ENCODE measurements around the gene CCL22.
"Not testable (repeated sequence)": the region's sequence is repeated elsewhere in the genome, so short reads cannot be mapped to it uniquely, and the experiment has no call there.

The CCL22 gene

DNA sequence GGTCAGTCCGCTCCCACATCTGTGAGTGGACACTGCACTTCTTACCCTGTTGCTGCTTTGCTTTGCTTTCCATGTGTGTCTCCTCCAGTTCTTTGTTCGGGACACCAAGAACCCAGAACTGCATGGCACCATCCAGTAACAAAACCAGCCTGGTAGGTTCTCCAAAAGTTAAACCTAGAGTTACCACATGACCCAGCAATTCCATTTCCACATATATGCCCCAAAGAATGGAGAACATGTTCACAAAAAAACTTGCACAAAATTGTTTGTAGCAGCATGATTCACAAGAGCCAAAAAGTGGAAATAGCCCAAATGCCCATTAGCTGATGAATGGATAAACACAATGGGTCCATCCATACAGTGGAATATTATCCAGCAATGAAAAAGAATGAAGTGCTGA lies 10.3 kb upstream of the CCL22 start:
- DNase-seq = no peak

GRCh38 chr16:57349212-57350031 lies 9.2 kb upstream of the CCL22 start:
- no peak for DNase-seq

GRCh38 chr16:57352636-57353047 lies 5.9 kb upstream of the CCL22 start:
- DNase-seq = no peak

GRCh38 chr16:57354311-57354710 lies 4.3 kb upstream of the CCL22 start:
- DNase-seq = no peak

GRCh38 chr16:57355898-57356414 lies 2.6 kb upstream of the CCL22 start:
- DNase-seq = no peak

DNA sequence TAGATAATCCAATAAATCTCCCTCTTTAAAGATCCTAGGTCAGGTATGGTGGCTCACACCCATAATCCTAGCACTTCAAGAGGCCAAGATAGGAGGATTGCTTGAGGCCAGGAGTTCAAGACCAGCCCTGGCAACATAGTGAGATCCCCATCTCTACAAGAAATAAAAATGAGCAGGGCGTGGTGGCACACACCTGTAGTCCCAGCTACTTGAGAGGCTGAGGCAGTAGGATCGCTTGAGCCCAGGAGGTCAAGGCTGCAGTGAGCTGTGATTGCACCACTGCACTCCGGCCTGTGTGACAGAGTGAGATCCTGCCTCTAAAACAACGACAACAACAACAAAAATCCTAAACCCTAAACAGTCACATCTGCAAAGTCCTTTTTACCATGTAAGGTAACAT lies 2.0 kb upstream of the CCL22 start:
- DNase-seq = no peak

DNA sequence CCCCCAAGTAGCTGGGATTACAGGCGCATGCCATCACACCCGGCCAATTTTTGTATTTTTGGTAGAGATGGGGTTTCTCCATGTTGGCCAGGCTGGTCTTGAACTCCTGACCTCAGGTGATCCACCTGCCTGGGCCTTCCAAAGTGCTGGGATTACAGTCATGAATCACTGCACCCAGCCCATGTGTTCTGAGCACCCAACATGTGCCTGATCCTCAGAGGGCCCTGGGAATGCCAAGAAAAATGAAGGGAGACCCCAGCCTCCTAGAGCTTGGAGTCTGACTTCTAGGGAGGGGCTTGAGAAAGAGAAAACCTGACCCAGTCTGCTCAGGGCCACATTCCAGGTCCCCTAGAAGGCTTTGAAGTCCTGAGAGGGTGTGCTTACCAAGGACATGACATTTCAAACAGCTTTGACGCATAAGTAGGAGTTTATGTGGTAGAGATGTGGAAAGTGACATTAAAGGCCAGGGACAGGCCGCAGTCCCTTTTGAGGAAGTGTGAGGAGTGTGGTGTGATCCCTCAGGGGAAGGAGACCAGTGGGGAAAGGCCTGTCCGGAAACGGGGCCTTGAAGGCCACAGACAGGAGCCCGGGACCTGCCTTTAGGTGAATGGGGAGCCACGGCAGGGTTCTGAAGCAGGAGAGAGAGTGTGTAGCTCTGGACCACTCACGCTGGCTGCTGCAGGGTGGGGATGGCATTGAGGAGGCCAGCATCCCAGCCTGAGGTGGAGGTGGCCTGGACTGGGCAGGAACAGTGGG lies 1.1 kb upstream of the CCL22 start:
- no peak for DNase-seq

DNA sequence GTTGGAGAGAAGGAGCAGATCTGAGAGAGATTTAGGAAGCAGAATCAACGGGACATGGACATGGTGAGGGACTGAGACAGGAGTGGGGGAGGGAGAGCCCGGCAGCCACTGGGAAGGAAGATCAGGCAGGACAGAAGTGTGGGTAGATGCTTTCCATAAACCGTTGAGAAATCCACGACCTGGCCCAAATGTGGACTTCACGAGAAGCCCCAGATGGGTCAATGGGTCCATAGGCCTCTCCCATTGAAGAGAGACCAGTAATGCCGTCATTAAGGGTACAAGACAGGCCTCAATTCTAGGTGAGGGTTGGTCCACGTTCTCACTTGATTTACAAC lies 530 bp upstream of the CCL22 start:
- no peak for DNase-seq

- no peak for DNase-seq
Observed at GRCh38 chr16:57360321-57360935, 1.8 kb downstream of the CCL22 start.

DNA sequence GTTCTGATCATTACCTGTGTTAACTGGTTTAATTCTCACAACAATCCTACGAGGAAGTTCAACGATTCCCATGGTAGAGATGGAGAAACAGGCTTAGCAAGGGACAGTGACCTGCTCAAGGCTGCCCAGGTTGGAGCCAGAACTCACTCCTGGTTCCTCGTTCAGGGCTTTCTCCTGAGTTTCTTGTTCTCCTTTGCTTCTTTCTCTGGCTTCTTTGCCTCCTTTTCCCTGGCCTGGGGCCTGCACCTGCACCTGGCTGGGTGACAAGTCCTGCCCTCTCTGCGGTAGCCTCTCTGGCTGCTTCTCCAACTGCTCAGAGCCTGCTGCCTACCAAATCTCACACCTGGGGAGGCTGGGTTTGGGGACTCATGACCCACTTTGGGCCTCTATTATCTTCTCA lies 2.8 kb downstream of the CCL22 start:
- no peak for DNase-seq

DNA sequence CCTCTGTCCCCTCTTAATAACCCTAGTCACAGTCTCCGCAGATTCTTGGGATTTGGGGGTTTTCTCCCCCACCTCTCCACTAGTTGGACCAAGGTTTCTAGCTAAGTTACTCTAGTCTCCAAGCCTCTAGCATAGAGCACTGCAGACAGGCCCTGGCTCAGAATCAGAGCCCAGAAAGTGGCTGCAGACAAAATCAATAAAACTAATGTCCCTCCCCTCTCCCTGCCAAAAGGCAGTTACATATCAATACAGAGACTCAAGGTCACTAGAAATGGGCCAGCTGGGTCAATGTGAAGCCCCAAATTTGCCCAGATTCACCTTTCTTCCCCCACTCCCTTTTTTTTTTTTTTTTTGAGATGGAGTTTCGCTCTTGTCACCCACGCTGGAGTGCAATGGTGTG lies 5.6 kb downstream of the CCL22 start:
- DNase-seq = no peak

- DNase-seq = no peak
Observed at GRCh38 chr16:57366544-57367040, 8.0 kb downstream of the CCL22 start.

DNA sequence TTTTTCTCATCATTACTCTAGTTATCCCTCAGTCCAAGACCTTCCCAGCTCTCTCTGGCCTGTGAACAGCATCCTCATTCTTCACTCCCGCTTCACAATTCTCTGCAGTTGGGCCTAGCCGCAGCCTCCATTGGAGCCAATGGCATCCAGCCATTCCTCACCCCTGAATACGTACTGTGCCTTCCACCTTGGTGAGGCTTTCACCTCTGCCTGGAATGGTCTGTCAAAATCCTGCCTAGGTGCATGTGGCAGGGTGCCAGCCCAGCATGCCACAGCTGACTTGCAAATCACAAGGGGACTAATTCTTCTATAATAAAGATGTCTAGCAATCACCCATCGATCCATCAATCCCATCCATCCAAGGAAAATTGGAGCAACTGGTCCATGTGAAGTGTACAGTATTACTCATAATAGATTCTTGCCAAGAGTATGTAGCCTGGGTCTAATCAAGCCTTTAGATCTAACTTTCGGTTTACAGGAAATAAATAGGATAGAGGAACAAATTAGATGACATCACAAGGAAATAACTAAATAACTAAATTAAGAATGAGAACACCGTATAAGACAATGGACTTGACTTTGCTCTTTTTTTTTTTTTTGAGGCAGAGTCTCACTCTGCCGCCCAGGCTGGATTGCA lies 8.7 kb downstream of the CCL22 start:
- no peak for DNase-seq

- DNase-seq = no peak
Observed at GRCh38 chr16:57371494-57372371, 13.2 kb downstream of the CCL22 start.

DNA sequence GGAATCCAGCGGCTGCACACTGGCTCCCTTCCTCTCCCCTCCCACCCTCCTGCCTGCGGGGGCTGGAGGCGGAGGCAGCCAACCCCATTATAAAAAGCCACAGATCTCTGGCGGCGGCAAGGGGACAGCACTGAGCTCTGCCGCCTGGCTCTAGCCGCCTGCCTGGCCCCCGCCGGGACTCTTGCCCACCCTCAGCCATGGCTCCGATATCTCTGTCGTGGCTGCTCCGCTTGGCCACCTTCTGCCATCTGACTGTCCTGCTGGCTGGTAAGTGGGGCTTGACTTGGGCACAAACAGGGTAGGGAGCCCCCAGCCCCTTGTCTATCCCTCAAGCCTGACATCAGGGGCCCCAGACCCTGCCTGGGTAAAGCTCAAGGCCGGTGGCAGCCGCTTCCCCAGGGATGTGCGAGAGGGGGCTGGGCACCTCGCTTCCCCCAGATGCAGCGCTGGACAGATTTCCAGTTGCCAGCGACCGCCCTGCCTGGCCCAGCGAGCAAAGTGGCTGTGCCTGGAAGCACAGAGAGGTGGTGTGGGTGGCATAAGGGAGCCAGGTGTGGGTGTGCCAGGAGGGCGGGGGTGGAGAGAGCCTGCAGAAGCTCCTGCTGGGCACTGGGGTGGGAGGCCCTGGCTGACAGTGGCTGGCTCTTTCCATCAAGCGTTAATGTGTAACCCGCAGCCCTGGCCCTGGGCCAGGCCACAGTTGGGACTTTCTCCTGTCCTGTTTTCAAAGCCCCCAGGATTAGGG lies 14.0 kb downstream of the CCL22 start, which contains the start of gene CX3CL1:
TSS of gene CX3CL1 (plus strand) at position 119 of the 745 bp plus-strand sequence. CDS start at position 198, 79 bp downstream.
- DNase-seq = no peak

GRCh38 chr16:57373117-57373947 lies 14.7 kb downstream of the CCL22 start:
- DNase-seq = no peak

DNA sequence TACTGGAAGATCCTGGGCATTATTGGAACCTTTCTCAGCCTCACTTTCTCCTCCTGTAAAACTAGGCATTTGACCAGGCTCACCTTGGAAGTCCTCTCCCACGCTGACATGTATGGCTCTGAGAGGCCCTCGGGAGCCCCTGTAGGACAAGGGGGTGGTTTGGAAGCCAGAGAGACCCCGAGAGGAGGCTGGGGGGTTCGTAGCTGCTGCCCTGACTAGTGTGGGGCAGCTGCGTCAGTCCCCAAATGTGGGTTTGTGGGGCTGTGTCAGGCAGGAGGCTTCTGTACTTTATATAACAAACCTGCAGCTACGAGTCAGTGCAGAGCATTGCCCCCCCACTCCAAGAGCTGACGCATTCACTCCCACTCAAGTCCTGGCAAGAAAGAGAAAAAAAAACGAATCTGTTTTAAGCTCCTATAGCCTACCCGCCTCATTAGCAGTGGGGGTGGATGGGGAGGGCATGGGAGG lies 15.5 kb downstream of the CCL22 start:
- DNase-seq = no peak

- DNase-seq = not testable (repeated sequence)
Observed at GRCh38 chr16:57374925-57375465, 16.4 kb downstream of the CCL22 start.

DNA sequence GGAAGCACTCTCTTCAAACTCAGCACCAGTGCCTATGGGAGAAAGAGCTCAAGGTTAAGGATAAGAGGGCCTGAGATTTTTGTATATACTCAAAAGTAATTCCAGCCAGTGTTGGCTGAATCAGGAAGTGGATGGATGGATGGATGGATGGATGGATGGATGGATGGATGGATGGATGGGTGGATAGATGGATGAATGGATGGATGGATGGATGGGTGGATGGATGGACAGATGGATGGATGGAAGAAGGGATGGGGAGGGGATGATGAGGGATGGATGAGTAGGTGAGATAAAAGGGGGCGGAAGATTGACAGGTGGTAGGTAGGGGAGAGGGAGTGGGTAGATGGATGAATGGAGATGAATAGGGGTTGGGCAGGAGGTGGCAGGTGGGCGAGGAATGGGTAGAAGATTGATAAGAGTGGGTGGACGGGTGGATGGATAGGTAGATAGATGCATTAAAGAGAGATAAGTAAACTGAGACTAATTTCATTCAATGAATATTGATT lies 17.8 kb downstream of the CCL22 start:
- no peak for DNase-seq

All from activated CD4-positive, alpha-beta T cell treated with anti-CD3 and anti-CD28 coated beads for 1 hour (primary cell).